ENCODE results near the gene BAIAP2L2.
"Not testable (repeated sequence)": the region's sequence is repeated elsewhere in the genome, so short reads cannot be mapped to it uniquely, and the experiment has no call there.

The BAIAP2L2 gene

DNA sequence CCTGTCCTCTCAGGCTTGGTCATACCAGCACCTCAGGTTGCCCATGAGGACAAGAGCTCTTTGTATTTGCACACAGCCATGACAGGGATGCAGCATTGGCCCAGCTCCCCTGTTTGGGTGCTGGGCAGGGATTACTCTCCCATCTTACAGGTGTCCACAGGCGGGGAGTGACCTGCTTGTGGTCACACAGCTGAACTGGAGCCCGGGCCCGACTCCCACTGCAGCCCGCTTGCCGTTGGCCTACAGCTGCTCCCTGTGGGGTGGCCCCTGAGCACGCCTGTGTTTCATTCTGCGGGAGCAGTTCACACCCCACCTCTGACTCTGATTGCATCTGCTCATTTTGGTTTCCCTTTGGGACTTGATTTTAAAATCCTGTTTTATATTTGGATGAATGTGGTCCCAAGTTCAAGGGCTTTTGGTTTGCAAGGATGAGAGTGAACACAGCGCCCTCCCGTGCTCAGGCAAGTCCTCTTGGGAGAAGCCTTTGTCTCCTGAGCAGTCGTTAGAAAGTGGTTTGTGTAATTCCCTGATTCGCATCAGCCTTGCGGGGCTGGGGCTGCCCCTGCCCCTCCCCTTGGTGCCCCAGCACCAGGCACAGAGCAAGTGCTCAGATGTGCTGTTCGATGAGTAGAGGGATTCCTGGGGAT, 44.0 kb downstream of the BAIAP2L2 start:
- DNase-seq: no peak

- DNase-seq: no peak
Measured at GRCh38 chr22:38065539-38065938, 44.9 kb downstream of the BAIAP2L2 start.

GRCh38 chr22:38062791-38063190, 47.7 kb downstream of the BAIAP2L2 start:
- DNase-seq: no peak

GRCh38 chr22:38056969-38057891, 53.3 kb downstream of the BAIAP2L2 start, which contains the start of gene PICK1:
Gene PICK1, plus strand, starts transcription at chr22:38057404. Its CDS starts 406 bp downstream, at chr22:38057810.
- peak; percentile 88 for DNase-seq

DNA sequence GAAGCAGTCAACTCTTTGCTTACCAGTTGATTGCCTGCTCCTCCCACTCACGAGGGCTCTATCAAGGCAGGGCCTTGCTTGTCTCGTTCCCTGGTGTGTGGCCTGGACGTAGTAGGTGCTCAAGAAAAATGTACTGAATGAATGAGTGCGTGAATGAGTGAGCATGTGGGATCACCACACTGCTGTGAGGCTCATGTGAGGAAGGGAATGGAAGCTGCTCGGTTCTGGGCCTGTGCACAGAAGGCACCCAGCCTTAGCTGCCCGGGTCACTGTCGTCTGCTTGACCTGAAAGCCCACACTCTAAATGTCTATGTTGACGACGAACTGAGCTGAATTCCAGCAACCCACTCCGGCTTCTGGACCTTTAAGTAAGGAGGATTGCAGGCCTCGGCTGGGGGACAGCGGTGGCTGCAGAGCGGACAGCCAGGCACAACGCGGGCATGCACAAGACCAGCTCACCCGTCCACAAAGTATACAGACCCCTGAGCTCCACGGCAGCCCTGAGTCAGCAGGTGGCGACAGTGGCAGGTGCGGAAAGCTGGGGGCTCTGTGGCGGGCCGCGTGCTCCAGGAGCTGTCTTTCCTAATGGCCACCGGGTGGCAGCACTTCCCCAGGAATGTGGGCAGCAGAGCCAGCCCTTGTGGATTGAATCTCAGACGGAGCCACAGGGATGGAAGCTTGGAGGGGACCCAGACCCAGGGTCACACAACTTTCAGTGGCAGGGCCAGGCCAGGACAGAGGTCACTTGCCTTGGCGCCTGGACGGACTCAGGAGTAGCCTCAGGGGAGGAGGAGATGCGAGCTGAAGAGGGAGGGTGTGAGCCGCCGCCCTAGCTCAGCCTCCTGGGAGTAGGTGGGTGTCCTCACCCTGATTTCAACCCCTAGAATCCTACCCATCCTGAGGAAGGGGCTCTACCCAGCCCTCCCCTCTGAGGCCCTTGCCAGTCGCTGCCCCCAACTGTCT, 58.3 kb downstream of the BAIAP2L2 start:
- DNase-seq: peak; percentile 72

- no peak for DNase-seq
Measured at GRCh38 chr22:38051261-38051660, 59.2 kb downstream of the BAIAP2L2 start.

- no peak for DNase-seq
Measured at GRCh38 chr22:38050720-38051119, 59.8 kb downstream of the BAIAP2L2 start.

- DNase-seq: no peak
Measured at GRCh38 chr22:38049812-38050619, 60.5 kb downstream of the BAIAP2L2 start.

DNA sequence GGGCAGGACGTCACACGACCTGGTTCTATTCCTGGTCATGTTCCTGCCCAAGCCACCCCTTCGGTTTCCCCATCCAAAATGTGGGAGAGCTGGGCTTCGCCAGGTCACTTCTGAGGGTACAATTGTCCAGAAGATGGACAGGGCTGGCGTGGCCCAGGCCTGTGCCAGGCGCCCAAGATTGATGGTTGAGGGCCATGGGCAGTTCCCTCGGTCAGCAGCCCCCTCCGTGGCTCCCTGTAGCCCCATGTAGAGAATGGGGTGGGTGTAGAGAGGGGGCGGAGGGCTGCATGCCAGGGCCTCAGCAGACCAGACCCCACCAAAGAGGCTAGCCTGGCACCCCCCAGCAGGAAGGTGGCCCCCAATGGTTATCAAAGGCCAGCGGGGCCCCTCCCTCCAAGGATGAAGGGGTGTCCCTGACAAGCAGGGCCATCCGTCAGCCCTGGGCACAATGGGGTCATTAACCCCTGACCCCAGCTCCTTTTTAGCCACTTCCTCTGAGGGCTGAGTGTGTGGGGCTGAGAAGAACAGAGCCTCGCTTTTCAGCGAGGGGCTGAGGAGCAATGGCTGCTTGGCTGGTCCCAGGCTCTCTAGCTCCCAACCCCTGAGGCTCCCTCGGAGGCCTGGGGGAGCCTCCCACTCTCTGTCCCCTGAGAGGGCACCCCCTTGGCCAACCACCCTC, 64.3 kb downstream of the BAIAP2L2 start:
- no peak for DNase-seq

DNA sequence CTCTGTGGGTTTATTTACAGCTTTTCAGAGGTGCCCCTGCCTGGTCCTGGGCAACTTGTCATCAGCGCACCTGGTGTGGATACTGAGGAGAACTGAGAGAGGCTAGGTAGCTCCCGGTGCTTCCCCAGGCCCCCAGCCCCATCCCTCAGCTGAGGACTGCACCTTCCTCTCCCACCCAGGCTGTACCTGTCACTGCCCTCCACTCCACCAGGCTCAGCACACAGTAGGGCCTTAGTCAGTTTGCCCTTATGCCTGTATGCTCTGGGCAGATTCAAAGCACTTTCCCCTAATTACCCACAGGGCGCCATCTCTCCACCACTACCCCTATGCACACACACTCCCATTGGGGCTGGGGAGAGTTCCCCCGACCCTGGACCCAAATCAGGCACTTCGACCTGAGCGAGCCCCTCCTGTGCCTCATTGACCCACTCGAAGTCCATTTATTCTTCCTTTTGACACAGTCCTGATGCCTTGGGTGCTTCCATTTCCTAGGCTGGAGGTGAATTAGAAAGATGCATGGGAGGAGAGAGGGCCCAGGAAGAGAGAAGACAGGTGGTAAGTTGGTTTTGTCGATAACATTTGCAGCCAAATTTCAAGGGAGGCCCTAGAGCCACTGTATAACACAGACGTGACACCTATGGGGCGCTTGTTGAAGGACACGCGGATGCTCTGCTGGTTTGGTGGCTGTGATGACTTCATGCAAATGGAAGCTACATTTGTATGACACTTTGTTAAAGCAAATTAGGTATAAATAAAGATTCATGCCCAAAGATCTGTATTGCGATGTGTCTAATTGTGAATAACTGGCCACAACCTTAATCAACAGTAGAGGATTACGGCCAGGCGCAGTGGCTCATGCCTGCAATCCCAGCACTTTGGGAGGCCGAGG, 67.1 kb downstream of the BAIAP2L2 start:
- DNase-seq: no peak

- DNase-seq: no peak
Measured at GRCh38 chr22:38042488-38042790, 68.0 kb downstream of the BAIAP2L2 start.

GRCh38 chr22:38041760-38042487, 68.6 kb downstream of the BAIAP2L2 start:
- no peak for DNase-seq

DNA sequence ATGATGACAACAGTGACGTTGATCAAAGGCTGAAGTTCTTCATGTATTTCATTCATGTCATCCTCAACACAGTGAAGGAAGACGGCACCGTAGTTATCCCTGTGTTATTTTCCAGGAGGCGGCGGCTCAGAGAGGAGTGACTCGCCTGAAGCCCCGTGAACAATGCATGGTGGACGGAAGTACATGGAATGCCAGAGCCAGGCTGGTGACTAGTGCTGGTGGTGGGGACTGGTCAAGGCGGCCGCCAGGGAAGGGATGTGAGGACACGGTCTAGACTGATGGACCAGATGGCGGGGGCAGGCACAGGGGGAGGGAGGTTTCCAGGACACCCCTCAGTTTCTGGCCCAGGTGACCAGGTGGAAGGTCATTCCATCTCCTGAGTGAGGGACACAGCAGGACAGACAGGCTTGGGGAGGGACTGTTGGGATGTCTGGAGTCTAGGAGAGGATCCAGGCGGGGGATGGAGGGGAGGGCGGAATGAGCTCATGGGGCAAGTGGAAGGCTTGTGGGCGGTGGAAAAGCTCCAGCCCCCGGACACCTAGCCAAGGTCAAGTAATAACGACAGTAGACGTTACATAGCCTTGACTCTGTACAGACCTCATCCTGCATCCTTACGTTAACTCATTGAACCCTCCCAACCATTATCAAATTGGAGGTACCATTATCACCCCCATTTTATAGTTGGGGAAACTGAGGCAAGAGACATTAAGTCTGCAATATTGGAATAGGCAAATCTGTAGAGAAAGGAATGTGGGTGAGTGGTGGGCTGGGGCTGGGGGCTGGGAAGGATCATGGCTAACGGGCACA, 69.3 kb downstream of the BAIAP2L2 start:
- DNase-seq: no peak

DNA sequence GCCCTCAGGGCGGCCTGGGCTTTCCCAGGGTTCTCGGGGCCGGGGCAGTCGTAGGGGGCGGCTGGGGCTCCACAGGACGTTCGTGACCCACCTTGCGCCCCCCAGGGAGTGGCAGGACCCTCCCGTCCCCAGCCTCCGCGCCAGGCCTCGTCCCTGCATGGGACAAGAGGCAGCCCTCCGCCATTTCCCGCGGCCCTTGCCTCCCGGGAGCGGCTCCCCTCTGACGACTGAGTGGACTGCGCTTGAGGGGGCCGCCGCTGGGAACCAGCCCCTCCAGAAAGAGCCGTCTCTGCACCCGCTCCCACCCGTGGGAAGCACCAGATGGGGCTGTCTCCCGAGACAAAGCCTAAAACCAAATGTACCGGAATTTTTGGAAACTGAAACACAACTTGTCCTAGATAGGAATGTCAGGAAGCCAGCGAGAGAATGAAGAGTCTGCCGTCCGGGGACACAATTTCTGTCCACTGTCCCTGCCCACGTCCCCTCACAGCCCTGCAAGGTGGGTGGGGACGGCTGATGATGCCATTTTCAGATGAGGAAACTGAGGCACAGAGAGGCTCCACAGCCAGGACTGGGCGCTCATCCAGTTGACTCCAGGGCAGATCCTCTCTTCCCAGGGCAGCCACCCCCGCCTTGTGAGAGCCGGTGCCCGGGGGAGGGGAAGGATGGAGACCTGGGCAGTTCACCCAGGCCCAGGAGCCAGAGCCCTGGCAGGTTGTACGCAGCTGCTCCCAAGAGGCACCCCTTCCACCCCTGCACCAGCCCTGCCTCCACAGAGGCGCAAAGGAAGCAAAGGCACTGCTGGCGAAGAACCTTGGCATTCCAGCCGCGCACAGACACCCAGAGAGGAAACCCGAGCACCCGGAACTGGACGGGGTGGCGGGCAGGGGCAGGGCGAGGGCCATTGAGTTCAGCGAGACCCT, 71.3 kb downstream of the BAIAP2L2 start:
- DNase-seq: no peak

DNA sequence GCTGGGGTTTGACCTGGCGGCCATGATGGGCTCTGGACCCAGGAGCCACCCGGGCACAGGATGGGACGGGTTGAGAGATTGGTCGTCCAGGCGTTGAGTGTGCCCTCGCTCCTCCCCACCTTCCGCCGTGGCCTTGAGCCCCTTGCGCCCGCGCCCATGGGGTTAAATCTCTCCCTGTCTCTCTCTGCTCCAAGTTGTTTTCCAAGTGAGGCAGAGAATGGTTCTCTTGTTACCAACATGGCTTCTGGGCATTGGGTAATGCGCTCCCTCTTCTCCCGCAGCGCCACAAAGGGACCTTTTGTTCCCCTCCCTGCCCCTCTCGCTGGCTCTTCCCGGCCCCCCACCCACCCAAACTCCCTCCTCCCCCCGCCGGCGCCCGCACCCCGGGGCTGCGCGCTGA, 72.1 kb downstream of the BAIAP2L2 start:
- no peak for DNase-seq

DNA sequence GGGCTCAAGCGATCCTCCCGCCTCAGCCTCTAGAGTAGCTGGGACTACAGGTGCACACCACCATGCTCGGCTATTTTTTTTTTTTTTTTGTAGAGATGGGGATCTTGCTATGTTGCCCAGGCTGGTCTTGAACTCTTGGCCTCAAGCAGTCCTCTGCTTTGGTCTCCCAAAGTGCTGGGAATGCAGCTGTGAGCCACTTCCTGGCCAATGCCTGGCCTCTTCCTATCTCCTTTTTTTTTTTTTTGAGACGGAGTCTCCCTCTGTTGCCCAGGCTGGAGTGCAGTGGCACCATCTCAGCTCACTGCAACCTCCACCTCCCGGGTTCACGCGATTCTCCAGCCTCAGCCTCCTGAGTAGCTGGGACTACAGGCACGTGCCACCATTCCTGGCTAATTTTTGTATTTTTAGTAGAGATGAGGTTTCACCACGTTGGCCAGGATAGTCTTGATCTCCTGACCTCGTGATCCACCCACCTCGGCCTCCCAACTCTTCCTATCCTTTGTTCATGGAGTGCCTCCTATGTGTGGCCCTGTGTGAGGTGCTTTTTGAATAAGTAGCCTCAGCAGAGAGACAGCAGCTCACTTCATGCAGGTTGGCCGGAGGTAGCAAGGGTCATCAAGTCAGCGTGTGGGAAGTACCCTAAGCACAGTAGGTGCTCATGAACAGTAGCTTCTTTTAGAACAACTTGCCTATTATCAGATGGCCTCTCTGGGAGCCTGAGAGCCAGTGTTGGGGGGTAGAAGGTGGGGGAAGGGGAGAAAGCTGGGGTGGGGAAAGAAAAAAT, 72.9 kb downstream of the BAIAP2L2 start:
- not testable (repeated sequence) for DNase-seq

All from fibroblast of skin of right quadriceps (primary cell).